Liver (tissue), 9 donors: ENCODE data around the gene KSR1. TPM values are rescaled to one million over a fixed set of nuclear protein-coding genes. Genes with fewer than 3 reads are reported as not detected.

Source experiments
- DNase-seq: peaks from one replicate; pipeline ENCODE4 v3.0.0-alpha.2; 2017; ENCODE audit warnings: low spot score
- H3K27ac ChIP-seq, 2 donors: one replicate each; pipeline ENCODE4 v1.7.0; 2013; ENCODE audit warnings: inconsistent platforms in 2 of 2, low read length in 2 of 2, control low read depth in 1 of 2, low read depth in 1 of 2, mild to moderate bottlenecking in 1 of 2
- H3K27me3 ChIP-seq, 4 donors: one replicate each; pipeline versions ENCODE4 v1.6.1 to v1.7.0; 2013; ENCODE audit warnings: low read length in 3 of 4, inconsistent platforms in 1 of 4, mild to moderate bottlenecking in 1 of 4, moderate library complexity in 1 of 4; ENCODE audit not compliant: control insufficient read depth in 4 of 4, insufficient read depth in 4 of 4
- H3K36me3 ChIP-seq, 4 donors: one replicate each; pipeline versions ENCODE4 v1.6.1 to v1.7.0; 2013; ENCODE audit warnings: low read length in 3 of 4, mild to moderate bottlenecking in 3 of 4, low read depth in 1 of 4, moderate library complexity in 1 of 4; ENCODE audit not compliant: control insufficient read depth in 4 of 4, insufficient read depth in 3 of 4
- H3K4me1 ChIP-seq, 4 donors: one replicate each; pipeline versions ENCODE4 v1.6.1 to v1.7.0; 2013; ENCODE audit warnings: low read length in 3 of 4, mild to moderate bottlenecking in 3 of 4, moderate library complexity in 1 of 4; ENCODE audit not compliant: control insufficient read depth in 4 of 4, insufficient read depth in 4 of 4
- H3K4me3 ChIP-seq, 3 donors: one replicate each; pipeline versions ENCODE4 v1.6.1 to v1.7.0; 2013; ENCODE audit warnings: low read length in 3 of 3, control low read depth in 1 of 3, low read depth in 1 of 3, mild to moderate bottlenecking in 1 of 3
- H3K9ac ChIP-seq, 2 donors: one replicate each; pipeline ENCODE4 v1.7.0; 2013; ENCODE audit warnings: low read length in 2 of 2, mild to moderate bottlenecking in 2 of 2, moderate library complexity in 2 of 2, control low read depth in 1 of 2, low read depth in 1 of 2
- H3K9me3 ChIP-seq, 4 donors: one replicate each; pipeline versions ENCODE4 v1.6.1 to v1.7.0; 2013; ENCODE audit warnings: low read length in 3 of 4; ENCODE audit not compliant: control insufficient read depth in 4 of 4
- ATF3 ChIP-seq: IDR thresholded peaks from 2 replicates; pipeline ENCODE4 v1.6.1; 2016; ENCODE audit warnings: antibody characterized with exemption
- EGR1 ChIP-seq, 2 donors: IDR thresholded peaks; 2 replicates each; pipeline ENCODE4 v1.6.1; 2016 to 2018; ENCODE audit warnings: antibody characterized with exemption in 2 of 2, low read depth in 2 of 2
- FOXA1 ChIP-seq: IDR thresholded peaks from 2 replicates; pipeline ENCODE4 v1.6.1; 2016; ENCODE audit warnings: antibody characterized with exemption
- FOXA2 ChIP-seq: IDR thresholded peaks from 2 replicates; pipeline ENCODE4 v1.6.1; 2016; ENCODE audit warnings: antibody characterized with exemption
- GABPA ChIP-seq, 2 donors: IDR thresholded peaks in 1 of 2; conservative IDR thresholded peaks in 1 of 2; 2 replicates each; pipeline ENCODE4 v1.6.1; 2016; ENCODE audit warnings: antibody characterized with exemption in 2 of 2, mild to moderate bottlenecking in 1 of 2, moderate library complexity in 1 of 2
- HNF4A ChIP-seq, 2 donors: conservative IDR thresholded peaks; 2 replicates each; pipeline ENCODE4 v1.6.1; 2016; ENCODE audit warnings: antibody characterized with exemption in 2 of 2, mild to moderate bottlenecking in 2 of 2
- HNF4G ChIP-seq: IDR thresholded peaks from 2 replicates; pipeline ENCODE4 v1.6.1; 2016; ENCODE audit warnings: antibody characterized with exemption
- JUND ChIP-seq, 2 donors: IDR thresholded peaks; 2 replicates each; pipeline ENCODE4 v1.6.1; 2016; ENCODE audit warnings: antibody characterized with exemption in 2 of 2
- MAX ChIP-seq: IDR thresholded peaks from 2 replicates; pipeline ENCODE4 v1.6.1; 2016; ENCODE audit warnings: antibody characterized with exemption
- NR2F2 ChIP-seq: IDR thresholded peaks from 2 replicates; pipeline ENCODE4 v1.6.1; 2016; ENCODE audit warnings: antibody characterized with exemption
- RAD21 ChIP-seq, 2 donors: IDR thresholded peaks; 2 replicates each; pipeline ENCODE4 v1.6.1; 2016; ENCODE audit warnings: antibody characterized with exemption in 2 of 2, mild to moderate bottlenecking in 2 of 2
- REST ChIP-seq: IDR thresholded peaks from 2 replicates; pipeline ENCODE4 v1.6.1; 2016; ENCODE audit warnings: antibody characterized with exemption, mild to moderate bottlenecking
- RXRA ChIP-seq, 2 donors: IDR thresholded peaks; 2 replicates each; pipeline ENCODE4 v1.6.1; 2017 to 2018; ENCODE audit warnings: antibody characterized with exemption in 2 of 2, mild to moderate bottlenecking in 1 of 2
- SP1 ChIP-seq: IDR thresholded peaks from 2 replicates; pipeline ENCODE4 v1.6.1; 2018; ENCODE audit warnings: antibody characterized with exemption, mild to moderate bottlenecking
- TAF1 ChIP-seq: conservative IDR thresholded peaks from 2 replicates; pipeline ENCODE4 v1.6.1; 2016; ENCODE audit warnings: antibody characterized with exemption, mild to moderate bottlenecking
- YY1 ChIP-seq: IDR thresholded peaks from 2 replicates; pipeline ENCODE4 v1.6.1; 2016; ENCODE audit warnings: antibody characterized with exemption, mild to moderate bottlenecking
- WGBS: extraction: QIAGEN DNeasy Blood & Tissue Kit; methylation state at CpG from one replicate; pipeline ENCODE4 v1.1.7; 2013; 5-methylcytosine and 5-hydroxymethylcytosine counted together
- polyA plus RNA-seq, 2 donors: library from polyadenylated mRNA; stranded (reverse) in 1 of 2; unstranded in 1 of 2; fragments of 200-250 nt in 1 of 2; fragments of >200 nt in 1 of 2; fragmentation: Nextera tagmentation in 1 of 2; extraction: Ambion mirVana in 1 of 2; gene quantifications; one replicate each; pipeline versions ENCODE4 v1.2.1 to v1.2.3, GENCODE V29; 2013 to 2015
- total RNA-seq, 2 donors: library from RNA; depleted of rRNA; stranded (reverse); fragments of >200 nt; gene quantifications; one replicate each; pipeline ENCODE4 v1.2.3, GENCODE V29; 2014
- TF ChIP-seq, protein P1 (sequence below): IDR thresholded peaks from 2 replicates; pipeline ENCODE4 v1.6.1; 2016; ENCODE audit warnings: antibody characterized with exemption
- TF ChIP-seq, protein P2 (sequence below): fragments of 150-350 bp; IDR thresholded peaks from 2 replicates; pipeline ENCODE4 v1.5.1; 2017; ENCODE audit warnings: improper control_type of control experiment, low read depth, low read length; ENCODE audit not compliant: missing input control
- donor health status: healthy.
- donor health status: healthy.
- donor health status: healthy.
- donor health status: healthy.
- donor health status: healthy.

KSR1 gene
- total and polyA plus RNA-seq, 4 donors = 1.2 to 9.0 (median 4.1) TPM

GRCh38 chr17:27530764-27531391 lies 74.6 kb downstream of the KSR1 start:
- no peak overlapping the region for H3K4me3 ChIP-seq
- no peak for DNase-seq
- H3K4me1 ChIP-seq = peaks cover 1 to 9% (median 6%) of the 10 kb centered on the region in 4 donors
- no peaks in the 10 kb centered on the region for H3K36me3 ChIP-seq
- no peaks in the 10 kb centered on the region for H3K9me3 ChIP-seq
- no peak overlapping the region for H3K9ac ChIP-seq
- peak overlapping the region in 1 of 2 donors; percentile 37 for H3K27ac ChIP-seq
- 78% methylated on average over 12 of the region's 12 CpGs for WGBS
- TF ChIP-seq RAD21 (IDR thresholded peaks at IDR 0.05) = no peak
- no peak for TF ChIP-seq SP1
- TF ChIP-seq, protein P1, sequence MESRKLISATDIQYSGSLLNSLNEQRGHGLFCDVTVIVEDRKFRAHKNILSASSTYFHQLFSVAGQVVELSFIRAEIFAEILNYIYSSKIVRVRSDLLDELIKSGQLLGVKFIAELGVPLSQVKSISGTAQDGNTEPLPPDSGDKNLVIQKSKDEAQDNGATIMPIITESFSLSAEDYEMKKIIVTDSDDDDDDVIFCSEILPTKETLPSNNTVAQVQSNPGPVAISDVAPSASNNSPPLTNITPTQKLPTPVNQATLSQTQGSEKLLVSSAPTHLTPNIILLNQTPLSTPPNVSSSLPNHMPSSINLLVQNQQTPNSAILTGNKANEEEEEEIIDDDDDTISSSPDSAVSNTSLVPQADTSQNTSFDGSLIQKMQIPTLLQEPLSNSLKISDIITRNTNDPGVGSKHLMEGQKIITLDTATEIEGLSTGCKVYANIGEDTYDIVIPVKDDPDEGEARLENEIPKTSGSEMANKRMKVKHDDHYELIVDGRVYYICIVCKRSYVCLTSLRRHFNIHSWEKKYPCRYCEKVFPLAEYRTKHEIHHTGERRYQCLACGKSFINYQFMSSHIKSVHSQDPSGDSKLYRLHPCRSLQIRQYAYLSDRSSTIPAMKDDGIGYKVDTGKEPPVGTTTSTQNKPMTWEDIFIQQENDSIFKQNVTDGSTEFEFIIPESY = no peak
- TF ChIP-seq EGR1 (IDR thresholded peaks at IDR 0.05; ENCODE audit: low read depth in 2 of 2) = no peak
- no peak for TF ChIP-seq REST
- TF ChIP-seq ATF3 = no peak
- TF ChIP-seq TAF1 = no peak
- TF ChIP-seq RXRA (IDR thresholded peaks at IDR 0.05) = no peak
- no peak for TF ChIP-seq MAX
- no peak for TF ChIP-seq FOXA2
- TF ChIP-seq YY1 = no peak
- TF ChIP-seq FOXA1 = no peak
- no peak for TF ChIP-seq HNF4A (conservative IDR thresholded peaks at IDR 0.05)
- TF ChIP-seq HNF4G = no peak
- TF ChIP-seq JUND (IDR thresholded peaks at IDR 0.05) = no peak
- H3K27me3 ChIP-seq = no peaks in the 10 kb centered on the region

- no peak for DNase-seq
- Histone ChIP-seq H3K36me3 (no peaks in the 10 kb centered on the region), H3K27ac (peak overlapping the region in 1 of 2 donors; percentile 37), H3K9me3 (no peaks in the 10 kb centered on the region), H3K27me3 (no peaks in the 10 kb centered on the region), H3K4me1 (peaks cover 1 to 5% (median 4%) of the 10 kb centered on the region in 4 donors), H3K4me3 (no peak overlapping the region), H3K9ac (no peak overlapping the region)
- WGBS = 94% methylated on average over 6 of the region's 6 CpGs
- TF ChIP-seq EGR1 (IDR thresholded peaks at IDR 0.05; ENCODE audit: low read depth in 2 of 2) (no peak), ATF3 (no peak), NR2F2 (no peak), SP1 (no peak), HNF4G (no peak), HNF4A (conservative IDR thresholded peaks at IDR 0.05) (no peak), JUND (IDR thresholded peaks at IDR 0.05) (no peak), FOXA1 (no peak), FOXA2 (no peak), GABPA (IDR thresholded peaks at IDR 0.05 in 1 of 2, conservative IDR thresholded peaks at IDR 0.05 in 1 of 2) (no peak), REST (no peak), MAX (no peak), RXRA (IDR thresholded peaks at IDR 0.05) (no peak), RAD21 (IDR thresholded peaks at IDR 0.05) (no peak)
- TF ChIP-seq, protein P2, sequence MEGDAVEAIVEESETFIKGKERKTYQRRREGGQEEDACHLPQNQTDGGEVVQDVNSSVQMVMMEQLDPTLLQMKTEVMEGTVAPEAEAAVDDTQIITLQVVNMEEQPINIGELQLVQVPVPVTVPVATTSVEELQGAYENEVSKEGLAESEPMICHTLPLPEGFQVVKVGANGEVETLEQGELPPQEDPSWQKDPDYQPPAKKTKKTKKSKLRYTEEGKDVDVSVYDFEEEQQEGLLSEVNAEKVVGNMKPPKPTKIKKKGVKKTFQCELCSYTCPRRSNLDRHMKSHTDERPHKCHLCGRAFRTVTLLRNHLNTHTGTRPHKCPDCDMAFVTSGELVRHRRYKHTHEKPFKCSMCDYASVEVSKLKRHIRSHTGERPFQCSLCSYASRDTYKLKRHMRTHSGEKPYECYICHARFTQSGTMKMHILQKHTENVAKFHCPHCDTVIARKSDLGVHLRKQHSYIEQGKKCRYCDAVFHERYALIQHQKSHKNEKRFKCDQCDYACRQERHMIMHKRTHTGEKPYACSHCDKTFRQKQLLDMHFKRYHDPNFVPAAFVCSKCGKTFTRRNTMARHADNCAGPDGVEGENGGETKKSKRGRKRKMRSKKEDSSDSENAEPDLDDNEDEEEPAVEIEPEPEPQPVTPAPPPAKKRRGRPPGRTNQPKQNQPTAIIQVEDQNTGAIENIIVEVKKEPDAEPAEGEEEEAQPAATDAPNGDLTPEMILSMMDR = no peak
Observed at GRCh38 chr17:27531469-27531961, 75.3 kb downstream of the KSR1 start.
